Colonic mucosa (tissue), 4 donors: ENCODE data around the gene MTMR11. TPM values are rescaled to one million over a fixed set of nuclear protein-coding genes. Genes with fewer than 3 reads are reported as not detected.
"Not testable (repeated sequence)": the region's sequence is repeated elsewhere in the genome, so short reads cannot be mapped to it uniquely, and the experiment has no call there.

Source experiments
- DNase-seq: peaks from one replicate; pipeline ENCODE4 v3.0.0-alpha.2; 2020
- H3K27ac ChIP-seq: fragments of 200-600 bp; one replicate; pipeline ENCODE4 v1.8.0; 2021
- H3K27me3 ChIP-seq: fragments of 200-600 bp; one replicate; pipeline ENCODE4 v1.8.0; 2021
- H3K36me3 ChIP-seq: fragments of 200-600 bp; one replicate; pipeline ENCODE4 v1.8.0; 2021
- H3K4me1 ChIP-seq: fragments of 200-600 bp; one replicate; pipeline ENCODE4 v1.8.0; 2021; ENCODE audit warnings: mild to moderate bottlenecking
- H3K4me3 ChIP-seq: fragments of 200-600 bp; one replicate; pipeline ENCODE4 v1.8.0; 2021
- H3K9ac ChIP-seq, 2 donors: one replicate each; pipeline ENCODE4 v1.7.0; 2013; ENCODE audit warnings: control low read depth in 2 of 2, low read depth in 2 of 2, low read length in 2 of 2
- H3K9me3 ChIP-seq: fragments of 200-600 bp; one replicate; pipeline ENCODE4 v1.8.0; 2021
- CTCF ChIP-seq: fragments of 200-600 bp; IDR thresholded peaks from one replicate; pipeline ENCODE4 v1.8.0; 2022; ENCODE audit warnings: antibody characterized with exemption, mild to moderate bottlenecking
- intact Hi-C: fragments of 100-400 bp; cut with DNase I; formaldehyde crosslinking; loops from one replicate; pipeline ENCODE4 v1.14.1; 2022
- total RNA-seq, 2 donors: library from RNA; stranded (reverse); fragmentation: NEBNext Ultra II Directional in 1 of 2; extraction: Animal tissue kit (Norgen Biotek cat#: 25700) in 1 of 2; gene quantifications; one replicate each; pipeline ENCODE4 v1.2.1, GENCODE V29; 2021
- donor health status: healthy.
- donor health status: DM: no; HTN: no; CAD: no.
- donor health status: DM: no; HTN: no; CAD: no.

Gene MTMR11
- total RNA-seq, 2 donors from 2014 or later = 168 to 188 TPM

GRCh38 chr1:149886396-149887195, 50.1 kb downstream of the MTMR11 start:
- no peaks in the 10 kb centered on the region for H3K9me3 ChIP-seq

GRCh38 chr1:149886121-149886395, 50.6 kb downstream of the MTMR11 start:
- H3K9me3 ChIP-seq, DNase-seq, intact Hi-C loops, H3K4me1 ChIP-seq, H3K27me3 ChIP-seq, H3K36me3 ChIP-seq: not testable (repeated sequence)
- H3K9ac ChIP-seq = peak overlapping the region; percentile 82 to 98
- peak overlapping the region; percentile 64 for H3K4me3 ChIP-seq
- H3K27ac ChIP-seq = peak overlapping the region; percentile 100

More at GRCh38 chr1:149886396-149887195, 50.1 kb downstream of the MTMR11 start:
- H3K4me3 ChIP-seq = peak overlapping the region; percentile 64
- H3K4me1 ChIP-seq = no peaks in the 10 kb centered on the region
- intact Hi-C loops = no loop called here
- H3K27me3 ChIP-seq = no peaks in the 10 kb centered on the region
- H3K27ac ChIP-seq = peak overlapping the region; percentile 100
- no peaks in the 10 kb centered on the region for H3K36me3 ChIP-seq
- peak; percentile 95 for DNase-seq
- H3K9ac ChIP-seq = peak overlapping the region; percentile 89 to 98
- TF ChIP-seq CTCF = no peak

- no peaks in the 10 kb centered on the region for H3K4me1 ChIP-seq
- peak overlapping the region; percentile 82 to 98 for H3K9ac ChIP-seq
- peak overlapping the region; percentile 64 for H3K4me3 ChIP-seq
- no peaks in the 10 kb centered on the region for H3K36me3 ChIP-seq
- peak overlapping the region; percentile 100 for H3K27ac ChIP-seq
- intact Hi-C loops = no loop called here
- H3K9me3 ChIP-seq = no peaks in the 10 kb centered on the region
- H3K27me3 ChIP-seq = no peaks in the 10 kb centered on the region
- TF ChIP-seq CTCF = no peak
- peak; percentile 86 for DNase-seq
Measured at GRCh38 chr1:149885339-149886120, 51.1 kb downstream of the MTMR11 start.

GRCh38 chr1:149884433-149885338, 52.0 kb downstream of the MTMR11 start:
- no peaks in the 10 kb centered on the region for H3K36me3 ChIP-seq
- peak overlapping the region; percentile 82 to 98 for H3K9ac ChIP-seq
- H3K27me3 ChIP-seq = no peaks in the 10 kb centered on the region
- no peaks in the 10 kb centered on the region for H3K4me1 ChIP-seq
- peak overlapping the region; percentile 100 for H3K27ac ChIP-seq
- DNase-seq = peak; percentile 27
- no peaks in the 10 kb centered on the region for H3K9me3 ChIP-seq
- intact Hi-C loops = no loop called here
- peak overlapping the region; percentile 64 for H3K4me3 ChIP-seq
- no peak for TF ChIP-seq CTCF

- H3K9ac ChIP-seq = no peak overlapping the region
- H3K27ac ChIP-seq = no peak overlapping the region
- no peaks in the 10 kb centered on the region for H3K9me3 ChIP-seq
- H3K4me1 ChIP-seq = no peaks in the 10 kb centered on the region
- intact Hi-C loops = no loop called here
- DNase-seq = no peak
- no peak overlapping the region for H3K4me3 ChIP-seq
- TF ChIP-seq CTCF = no peak
- H3K27me3 ChIP-seq = no peaks in the 10 kb centered on the region
- H3K36me3 ChIP-seq = no peaks in the 10 kb centered on the region
Measured at GRCh38 chr1:149883598-149884247, 53.0 kb downstream of the MTMR11 start.
